ENCODE results near the gene SLC27A4.

Gene SLC27A4

DNA sequence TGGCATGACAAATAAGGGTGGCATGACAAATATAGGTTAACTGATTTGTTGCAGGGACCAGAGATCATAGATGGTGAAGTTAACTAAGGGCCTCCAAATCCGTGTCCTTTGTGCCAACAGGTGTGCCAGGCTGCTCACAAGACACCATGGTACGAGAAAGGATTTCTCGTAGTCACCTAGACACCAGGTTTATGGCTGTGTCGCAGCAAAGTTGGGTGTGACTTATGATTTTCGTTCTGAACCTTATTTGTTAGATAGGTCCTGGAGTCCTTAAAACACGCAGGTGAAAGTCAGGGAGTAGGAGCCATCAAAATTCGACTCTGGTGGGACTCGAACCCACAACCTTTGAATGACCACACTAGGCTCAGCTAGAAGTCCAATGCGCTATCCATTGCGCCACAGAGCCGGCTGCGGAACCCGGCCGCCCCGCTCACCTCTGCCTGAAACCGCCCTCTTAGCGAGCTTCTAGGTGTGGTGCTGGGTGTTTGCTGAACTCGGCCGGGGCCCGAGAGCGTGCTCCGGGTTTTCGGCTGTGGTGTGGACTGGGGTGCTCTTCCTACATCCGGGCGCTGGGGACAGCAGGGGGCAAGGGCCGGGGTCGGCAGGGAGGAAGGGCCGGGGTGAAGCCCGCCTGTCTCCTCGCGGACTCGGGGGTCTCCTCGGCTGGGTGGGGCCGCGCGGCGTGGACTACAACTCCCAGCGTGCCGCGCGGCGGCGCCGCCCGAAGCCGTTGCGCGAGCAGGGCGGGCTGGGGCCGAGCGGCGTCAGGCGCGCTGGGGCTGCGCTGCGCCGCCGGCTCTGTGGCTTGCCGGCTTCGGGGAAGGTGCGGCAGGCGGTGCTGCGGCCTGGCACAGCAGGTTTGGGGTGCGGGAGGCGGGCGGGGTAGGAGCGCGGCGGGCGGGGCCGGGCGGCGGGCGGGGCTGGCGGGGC, at the start of gene SLC27A4:
TSS of gene SLC27A4 (plus strand) at position 767 of the 930 bp plus-strand sequence. CDS start 2,606 bp downstream, outside the sequence.
- peak; percentile 57 to 76 for DNase-seq (ENCODE audit: low read depth in 1 of 2, low spot score in 1 of 2)

DNA sequence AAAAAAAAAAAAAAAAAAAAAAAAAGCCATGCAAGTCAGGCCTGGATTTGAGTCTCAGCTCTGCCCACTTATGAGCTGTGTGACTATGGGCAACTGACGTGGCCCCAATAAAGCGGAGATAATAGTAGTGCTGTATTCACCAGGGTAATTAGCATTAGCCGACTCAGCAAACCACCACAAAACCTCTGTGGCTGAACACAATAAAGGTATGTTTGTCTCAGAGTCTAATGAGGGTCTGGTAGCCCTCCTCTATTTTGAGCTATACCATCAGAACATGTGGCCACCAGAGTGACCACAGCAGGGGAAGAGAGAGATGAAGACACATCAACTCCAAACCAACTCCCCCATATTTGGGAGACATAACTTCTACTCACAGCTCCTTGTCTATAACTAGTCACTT, 48.3 kb upstream of the SLC27A4 start:
- no peak for DNase-seq (ENCODE audit: low read depth in 1 of 2, low spot score in 1 of 2)

GRCh38 chr9:128293091-128293490, 47.2 kb upstream of the SLC27A4 start:
- DNase-seq (ENCODE audit: low read depth in 1 of 2, low spot score in 1 of 2): no peak

DNA sequence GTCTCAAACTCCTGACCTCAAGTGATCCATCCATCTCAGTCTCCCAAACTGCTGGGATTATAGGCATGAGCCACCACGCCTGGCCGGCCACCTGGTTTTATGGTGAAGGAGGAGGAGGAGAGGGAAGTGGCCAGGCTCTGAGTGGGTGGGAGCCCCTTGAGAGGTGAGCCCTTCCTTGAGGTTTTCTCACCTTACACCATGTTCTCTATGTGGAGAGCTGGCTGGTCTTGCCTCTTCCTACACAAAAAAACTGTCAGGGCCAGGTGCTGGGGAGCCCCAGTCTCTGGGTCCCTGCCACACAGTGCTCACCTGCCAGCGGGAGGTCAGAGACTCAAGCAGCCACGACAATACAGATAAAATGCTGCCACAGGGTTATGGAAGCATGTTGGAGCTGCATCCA, 46.2 kb upstream of the SLC27A4 start:
- DNase-seq (ENCODE audit: low read depth in 1 of 2, low spot score in 1 of 2): no peak

GRCh38 chr9:128296340-128297220, 43.7 kb upstream of the SLC27A4 start:
- DNase-seq (ENCODE audit: low read depth in 1 of 2, low spot score in 1 of 2): no peak

- no peak for DNase-seq (ENCODE audit: low read depth in 1 of 2, low spot score in 1 of 2)
These were observed 43.0 kb upstream of the SLC27A4 start for GRCh38 chr9:128297221-128297773.

DNA sequence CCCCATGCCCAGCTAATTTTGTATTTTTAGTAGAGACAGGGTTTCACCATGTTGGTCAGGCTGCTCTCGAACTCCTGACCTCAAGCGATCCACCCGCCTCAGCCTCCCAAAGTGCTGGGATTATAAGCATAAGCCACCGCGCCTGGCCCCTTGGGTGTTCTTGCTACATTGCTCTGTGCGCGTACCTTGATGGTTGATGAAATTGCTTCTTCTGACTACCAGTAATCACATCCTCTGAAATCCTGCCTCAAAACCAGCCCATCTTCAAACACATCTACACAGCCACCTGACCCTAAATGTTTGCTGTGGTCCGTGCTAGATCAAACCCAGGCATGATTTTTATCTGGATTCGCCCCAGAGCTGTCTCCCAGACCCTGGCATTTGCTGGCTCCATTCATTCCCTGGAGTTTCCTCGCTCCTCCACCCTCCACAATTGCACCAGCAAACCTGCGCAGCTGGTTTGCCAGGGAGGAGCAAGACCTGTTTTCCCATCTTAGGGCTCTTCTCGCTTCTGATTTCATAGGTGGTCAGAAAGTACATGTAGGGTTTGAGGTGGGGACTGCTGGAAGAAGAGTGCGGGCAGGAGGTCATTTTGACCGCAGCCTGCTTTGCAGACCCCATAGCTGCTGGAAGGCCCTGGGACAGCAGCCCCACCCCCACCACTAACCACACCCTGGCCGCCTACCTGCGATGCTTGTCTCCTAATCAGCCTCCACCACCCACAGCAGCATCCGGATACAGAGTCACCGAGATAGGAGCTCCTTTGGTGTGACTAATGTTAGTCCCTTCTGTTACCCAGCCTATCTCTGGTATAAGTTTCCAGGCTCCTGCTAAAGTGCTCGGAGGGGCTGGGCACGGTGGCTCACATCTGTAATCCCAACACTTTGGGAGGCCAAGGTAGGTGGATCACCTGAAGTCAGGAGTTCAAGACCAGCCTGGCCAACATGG, 41.5 kb upstream of the SLC27A4 start:
- no peak for DNase-seq (ENCODE audit: low read depth in 1 of 2, low spot score in 1 of 2)

DNA sequence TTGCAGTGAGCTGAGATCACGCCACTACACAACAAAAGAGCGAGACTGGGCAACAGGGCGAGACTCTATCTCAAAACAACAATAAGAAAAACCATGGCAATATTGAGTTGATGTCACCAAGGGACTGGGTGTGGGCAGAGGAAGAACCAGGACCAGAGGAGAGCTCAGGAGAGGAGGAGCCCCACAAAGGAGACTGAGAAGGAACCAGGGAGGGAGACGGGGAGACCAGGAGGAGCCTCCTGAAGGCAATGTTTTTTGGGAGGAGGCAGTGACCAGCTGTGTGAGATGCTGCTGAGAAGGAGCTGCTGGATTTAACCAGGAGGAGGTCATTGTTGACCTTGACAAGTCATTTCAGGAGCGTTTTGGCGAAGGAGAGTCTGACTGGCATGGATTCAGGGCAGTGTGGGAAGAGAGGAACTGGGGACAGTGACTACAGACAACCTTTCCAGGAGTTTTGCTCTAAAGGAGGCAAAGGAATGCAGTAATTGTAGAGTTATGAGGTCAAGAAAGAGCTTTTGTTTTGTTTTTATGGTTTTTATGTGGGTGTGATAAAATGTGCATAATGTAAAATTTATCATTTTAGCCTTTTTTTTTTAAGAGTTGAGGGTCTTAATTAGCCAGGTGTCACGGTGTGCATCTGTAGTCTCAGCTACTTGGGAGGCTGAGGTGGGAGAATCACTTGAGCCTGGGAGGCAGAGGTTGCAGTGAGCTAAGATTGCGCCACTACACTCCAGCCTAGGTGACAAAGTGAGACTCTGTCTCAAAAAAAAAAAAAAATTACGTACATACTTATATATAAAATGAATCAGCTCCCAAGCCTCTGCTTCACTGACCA, 36.0 kb upstream of the SLC27A4 start:
- no peak for DNase-seq (ENCODE audit: low read depth in 1 of 2, low spot score in 1 of 2)

- no peak for DNase-seq (ENCODE audit: low read depth in 1 of 2, low spot score in 1 of 2)
These were observed 35.4 kb upstream of the SLC27A4 start for GRCh38 chr9:128304971-128305288.

- no peak for DNase-seq (ENCODE audit: low read depth in 1 of 2, low spot score in 1 of 2)
These were observed 30.8 kb upstream of the SLC27A4 start for GRCh38 chr9:128309551-128309950.

- no peak for DNase-seq (ENCODE audit: low read depth in 1 of 2, low spot score in 1 of 2)
These were observed 29.9 kb upstream of the SLC27A4 start for GRCh38 chr9:128310461-128310860.

- DNase-seq (ENCODE audit: low read depth in 1 of 2, low spot score in 1 of 2): no peak
These were observed 25.6 kb upstream of the SLC27A4 start for GRCh38 chr9:128314697-128315096.

DNA sequence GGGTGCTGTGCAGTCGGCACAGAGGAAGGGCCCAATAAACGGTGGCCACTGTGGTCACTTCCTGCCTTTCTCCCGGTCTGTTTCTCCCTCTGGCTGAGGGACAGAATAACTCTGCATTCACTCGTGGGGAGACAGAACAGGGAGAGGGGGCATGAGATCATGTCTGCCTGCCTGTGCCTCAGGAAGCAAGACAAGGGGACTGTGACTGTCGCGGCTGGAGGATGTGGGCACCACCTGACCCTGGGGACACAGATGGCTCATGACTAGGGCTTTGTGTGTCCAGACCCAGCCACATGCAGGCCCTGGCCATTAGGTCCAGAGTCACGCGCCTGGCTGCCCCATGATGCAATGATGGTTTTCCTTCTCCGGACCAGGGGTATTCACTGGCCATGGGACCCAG, 23.9 kb upstream of the SLC27A4 start:
- no peak for DNase-seq (ENCODE audit: low read depth in 1 of 2, low spot score in 1 of 2)

DNA sequence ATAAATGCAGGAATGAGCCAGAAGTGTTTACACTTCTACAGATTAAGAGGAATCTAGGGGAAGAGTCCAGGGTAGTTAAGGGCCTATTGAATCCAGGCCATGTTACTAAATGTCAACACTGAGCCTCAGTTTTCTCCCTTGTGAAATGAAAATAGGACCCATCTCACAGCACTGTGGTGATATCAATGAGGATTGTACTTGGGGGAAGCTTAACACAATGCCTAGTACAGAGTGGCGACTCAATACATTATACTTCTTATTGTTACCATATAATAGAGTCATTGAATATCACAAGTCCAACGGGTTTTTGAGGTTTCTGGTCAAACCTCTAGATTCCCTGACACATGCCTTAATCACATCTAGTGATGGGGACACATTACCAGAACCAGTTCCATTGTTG, 22.7 kb upstream of the SLC27A4 start:
- no peak for DNase-seq (ENCODE audit: low read depth in 1 of 2, low spot score in 1 of 2)

DNA sequence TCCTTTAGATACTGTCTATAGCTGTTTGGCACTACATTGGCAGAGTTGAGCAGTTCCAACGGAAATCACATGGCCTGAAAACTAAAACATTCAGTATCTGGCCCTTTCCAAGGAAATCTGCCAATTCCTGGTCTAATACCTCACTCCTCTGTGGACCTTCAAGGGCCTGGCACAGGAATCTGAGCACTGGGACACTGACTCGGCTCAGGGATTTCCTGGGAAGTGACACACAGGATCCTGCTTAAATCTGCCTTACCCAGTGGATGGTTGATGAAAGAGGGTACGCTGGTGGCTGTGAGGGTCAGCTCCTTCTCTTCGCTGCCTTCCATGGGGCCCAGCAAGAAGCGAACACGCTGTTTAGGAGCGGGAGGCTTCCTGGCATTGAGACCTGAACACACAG, 19.0 kb upstream of the SLC27A4 start:
- DNase-seq (ENCODE audit: low read depth in 1 of 2, low spot score in 1 of 2): no peak

GRCh38 chr9:128321879-128322403, 18.4 kb upstream of the SLC27A4 start:
- no peak for DNase-seq (ENCODE audit: low read depth in 1 of 2, low spot score in 1 of 2)

DNA sequence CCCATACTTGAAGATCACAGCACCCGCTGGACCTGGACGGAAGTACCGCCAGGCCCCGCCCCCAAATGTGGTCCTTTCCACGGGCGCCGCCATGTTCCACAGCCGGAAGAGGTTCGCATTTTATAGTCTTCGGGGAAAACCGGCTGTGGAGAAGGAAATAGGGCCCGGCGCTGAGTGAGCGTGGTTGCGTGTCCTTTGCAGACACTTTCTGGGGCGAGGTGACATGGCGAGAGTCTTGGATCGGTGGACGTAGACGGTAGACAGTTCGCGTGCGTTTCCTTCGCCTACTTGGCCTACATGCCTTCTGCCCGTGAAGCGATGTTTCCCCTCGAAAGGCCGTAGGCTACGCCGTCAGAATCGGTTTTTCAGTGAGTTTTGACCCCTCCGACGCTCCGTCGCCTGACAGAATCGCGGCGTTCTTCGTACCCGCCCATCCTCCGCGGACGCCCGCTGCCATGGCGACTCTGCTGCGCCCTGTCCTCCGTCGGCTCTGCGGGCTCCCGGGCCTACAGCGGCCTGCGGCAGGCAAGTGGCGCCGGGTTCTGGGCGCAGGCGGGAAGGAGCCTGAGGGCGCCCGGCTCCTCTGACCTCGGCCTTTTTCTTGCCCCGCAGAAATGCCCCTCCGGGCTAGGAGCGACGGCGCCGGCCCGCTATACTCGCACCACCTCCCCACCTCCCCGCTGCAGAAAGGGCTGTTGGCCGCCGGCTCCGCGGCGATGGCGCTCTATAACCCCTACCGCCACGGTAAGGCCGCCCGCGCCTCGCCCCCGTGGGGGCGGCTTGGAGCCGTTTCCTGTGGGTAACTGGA, 17.7 kb upstream of the SLC27A4 start, which contains the start of the genes COQ4 and TRUB2:
TSS of gene COQ4 (plus strand) at position 436 of the 808 bp plus-strand sequence. CDS start at position 456, 20 bp downstream.
TSS of gene TRUB2 (minus strand) at position 44 of the 808 bp plus-strand sequence. CDS start at position 5, 39 bp downstream.
- peak; percentile 83 to 88 for DNase-seq (ENCODE audit: low read depth in 1 of 2, low spot score in 1 of 2)

GRCh38 chr9:128323212-128323730, 17.1 kb upstream of the SLC27A4 start:
- no peak for DNase-seq (ENCODE audit: low read depth in 1 of 2, low spot score in 1 of 2)
